ENCODE data around the gene UNKL.
"Not testable (repeated sequence)": the region's sequence is repeated elsewhere in the genome, so short reads cannot be mapped to it uniquely, and the experiment has no call there.

The UNKL gene

DNA sequence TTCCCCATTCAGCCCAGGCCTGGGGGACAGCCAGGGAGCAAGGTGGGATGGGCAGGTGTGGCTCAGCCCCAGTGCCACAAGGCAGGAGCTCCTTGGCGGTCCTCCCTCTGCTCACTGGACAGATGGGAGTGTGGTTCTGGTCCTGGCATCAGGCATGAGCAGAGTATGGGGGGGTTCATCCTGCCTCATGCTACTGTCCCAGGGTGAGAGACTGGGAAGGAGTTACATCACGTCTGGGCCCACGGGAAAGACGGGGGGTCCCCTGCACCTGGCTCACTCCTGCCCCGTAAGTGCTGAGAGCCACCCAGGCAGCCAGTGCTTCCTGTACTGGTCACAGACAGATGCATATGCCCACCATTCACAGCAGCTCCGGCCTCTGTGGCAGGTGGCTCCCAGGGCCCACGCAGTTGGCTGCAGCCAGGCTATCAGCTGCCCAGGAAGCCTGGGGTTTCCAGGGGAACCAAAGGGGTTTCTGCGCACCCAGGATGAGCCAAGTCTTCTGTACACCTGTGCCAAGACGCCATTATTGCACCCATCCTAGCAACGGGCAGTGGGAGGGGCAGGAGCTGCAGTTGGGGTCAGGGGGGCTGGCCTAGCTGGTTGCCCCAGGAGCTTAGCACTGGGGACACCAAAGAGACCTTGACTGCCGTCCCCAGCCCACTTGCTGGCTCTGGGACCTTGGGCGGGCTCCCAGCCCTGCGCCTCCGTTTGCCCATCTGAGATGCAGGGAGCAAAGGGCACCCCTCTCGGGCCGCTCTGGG lies 79.1 kb downstream of the UNKL start:
- no peak for DNase-seq

DNA sequence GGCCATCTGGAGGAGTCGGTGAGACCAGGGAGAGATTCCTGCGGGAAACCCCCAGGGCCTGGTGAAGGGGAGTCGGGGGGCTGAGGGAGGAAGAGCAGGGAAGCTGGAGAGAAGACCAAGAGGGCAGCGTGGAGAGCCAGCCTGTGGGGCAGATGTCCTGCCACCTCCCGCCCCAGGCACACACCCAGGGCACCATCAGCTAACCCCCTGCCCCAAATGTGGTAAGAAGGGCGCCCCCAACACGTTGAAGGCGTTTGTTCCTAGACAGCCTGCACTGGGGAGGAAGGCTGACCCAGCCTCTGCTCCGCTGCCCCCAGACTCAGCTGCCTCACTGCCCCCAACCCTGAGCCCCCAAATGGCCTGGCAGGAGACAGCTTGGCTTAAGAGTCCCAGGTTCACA lies 79.8 kb downstream of the UNKL start:
- DNase-seq = no peak

DNA sequence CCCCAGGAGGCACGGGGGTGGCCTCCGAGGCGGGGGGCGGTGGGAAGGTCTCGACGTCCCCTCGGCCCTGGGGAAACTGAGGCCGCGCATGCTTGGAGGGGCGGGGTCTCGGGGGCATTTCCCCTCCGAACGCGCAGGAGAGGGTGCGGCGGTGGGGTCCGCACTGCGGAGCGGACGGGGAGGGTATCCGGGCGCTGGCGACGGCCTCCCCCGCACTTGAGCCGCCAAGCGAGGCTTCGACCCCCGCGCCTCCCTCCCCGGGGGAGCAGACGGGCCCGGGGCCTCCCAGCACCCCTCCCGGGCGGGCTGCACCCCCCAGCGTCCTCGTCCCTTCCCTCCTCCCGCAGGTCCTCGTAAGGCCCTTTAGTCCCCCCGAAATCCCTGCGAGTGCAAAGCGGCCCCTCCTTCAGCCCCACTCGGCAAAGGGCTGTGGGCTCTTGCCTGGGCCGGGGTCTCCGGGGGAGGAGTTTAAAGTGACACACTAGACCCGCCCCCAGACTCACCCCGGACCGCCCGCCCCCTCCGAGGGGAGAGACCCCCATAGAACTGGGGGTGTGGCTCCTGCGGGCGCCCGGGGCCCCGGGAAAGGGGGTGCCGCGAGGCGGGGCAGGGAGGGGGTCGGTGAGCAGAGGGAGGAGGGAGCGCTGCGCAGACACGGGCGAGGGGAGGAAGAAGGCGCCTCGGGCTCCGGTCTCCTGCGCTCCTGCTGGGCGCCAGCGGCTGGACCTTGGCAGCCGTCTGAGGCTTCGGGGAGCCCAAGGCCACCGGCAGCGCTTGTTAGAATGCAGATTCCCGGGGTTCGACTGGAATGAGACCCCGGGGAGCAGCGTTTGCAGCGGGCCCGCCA lies 80.4 kb downstream of the UNKL start:
- DNase-seq = no peak

DNA sequence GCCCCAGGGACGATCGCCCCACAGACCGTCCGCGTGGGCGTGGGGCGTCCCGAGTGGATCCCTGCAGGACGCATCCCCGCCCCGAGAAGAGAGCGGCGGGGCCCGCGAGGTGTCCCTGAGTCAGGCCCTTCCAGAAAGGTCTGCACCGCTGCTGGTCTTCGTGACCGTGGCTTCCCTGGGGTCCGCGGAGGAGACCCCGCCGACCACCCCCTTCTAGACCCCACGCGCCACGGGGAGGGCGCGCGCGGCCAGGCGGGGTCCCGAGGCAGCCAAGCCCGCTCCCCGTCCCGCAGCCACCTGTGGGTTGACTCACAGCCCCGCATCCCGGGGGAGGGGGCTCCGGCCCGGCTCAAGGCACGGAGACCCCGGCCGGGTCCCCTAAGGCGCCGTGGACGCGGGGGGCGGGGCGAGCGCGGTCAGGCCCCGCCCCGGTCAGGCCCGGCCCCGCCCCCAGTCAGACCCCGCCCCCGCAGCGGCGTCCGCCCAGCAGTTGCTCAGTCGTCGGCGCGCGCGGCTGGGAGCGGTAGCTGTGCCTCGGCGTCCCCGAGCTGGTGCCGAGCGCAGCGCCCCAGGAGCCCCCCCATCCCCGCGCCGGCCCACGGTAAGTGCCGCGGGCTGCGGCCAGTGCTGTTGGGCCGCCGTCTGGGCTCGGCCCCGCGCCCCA lies 81.2 kb downstream of the UNKL start, which contains the start of gene BAIAP3:
Gene BAIAP3 (plus strand): TSS at position 497 of the 664 bp plus-strand sequence. CDS start 4,905 bp downstream, outside the sequence.
- DNase-seq = peak; percentile 54 to 59

DNA sequence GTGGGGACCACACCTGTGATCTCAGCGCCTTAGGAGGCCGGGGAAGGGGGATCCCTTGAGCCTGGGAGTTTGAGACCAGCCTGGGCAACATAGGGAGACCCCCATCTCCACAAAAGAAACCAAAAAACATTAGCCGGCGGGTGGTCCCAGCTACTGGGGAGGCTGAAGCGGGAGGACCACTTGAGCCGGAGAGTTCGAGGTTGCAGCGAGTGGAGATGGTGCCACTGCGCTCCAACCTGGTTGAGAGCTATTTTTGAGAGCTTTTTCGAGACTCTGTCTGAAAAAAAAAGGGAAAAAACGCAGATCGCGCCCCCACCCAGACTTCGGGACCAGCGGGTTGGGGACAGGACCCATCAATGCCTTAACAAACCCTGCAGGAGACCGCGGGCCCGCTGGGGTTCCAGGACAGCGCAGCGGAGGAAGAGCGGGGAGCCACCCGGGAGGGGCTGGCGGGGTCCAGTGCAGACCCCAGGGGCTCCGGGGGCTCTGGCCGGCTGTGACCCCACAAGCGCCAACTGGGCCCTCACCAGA lies 81.8 kb downstream of the UNKL start:
- DNase-seq = no peak

DNA sequence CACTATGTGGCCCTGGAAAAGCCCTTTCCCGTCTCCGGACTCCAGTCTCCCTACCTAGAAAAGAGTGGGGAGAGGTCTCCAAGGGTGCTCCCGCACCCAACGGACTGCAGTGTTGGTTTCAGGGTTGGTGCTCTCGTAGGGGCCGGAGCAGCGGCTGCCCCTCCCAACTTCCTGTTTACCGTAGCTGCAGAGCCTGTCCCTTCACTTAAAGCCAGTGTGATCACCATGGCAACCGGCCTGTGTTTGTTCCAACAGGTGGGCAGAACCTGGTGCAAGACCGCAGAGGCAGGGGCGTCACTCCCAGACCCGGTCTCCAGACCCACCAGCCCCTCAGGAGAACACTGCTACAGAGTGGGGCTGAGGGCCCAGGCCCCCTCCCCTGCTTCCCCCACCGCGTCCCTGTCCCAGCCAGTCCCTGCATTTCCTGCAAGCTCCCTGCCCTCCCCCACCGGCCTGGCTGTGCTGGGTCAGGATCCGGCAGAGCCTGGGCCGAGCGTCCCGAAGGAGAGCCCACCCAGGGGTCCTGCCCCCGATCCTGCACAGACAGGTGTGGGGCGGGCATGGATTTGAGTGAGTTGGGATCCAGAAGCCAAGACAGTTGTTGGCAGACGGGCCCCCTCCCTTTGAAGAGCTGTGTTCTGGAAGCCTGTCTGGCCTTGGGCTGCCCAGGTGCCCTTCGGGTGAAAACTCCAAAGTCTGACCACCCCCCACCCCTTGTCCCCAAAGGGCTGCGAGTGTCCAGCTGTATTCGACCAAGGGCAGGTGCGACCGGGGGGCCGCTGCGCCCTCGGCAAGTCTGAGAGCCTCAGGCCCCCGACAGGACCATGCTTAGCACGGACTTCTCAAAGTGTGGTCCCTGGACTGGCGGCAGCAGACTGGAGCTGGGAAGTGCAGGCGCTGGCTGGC lies 82.5 kb downstream of the UNKL start:
- peak; percentile 72 to 91 for DNase-seq

DNA sequence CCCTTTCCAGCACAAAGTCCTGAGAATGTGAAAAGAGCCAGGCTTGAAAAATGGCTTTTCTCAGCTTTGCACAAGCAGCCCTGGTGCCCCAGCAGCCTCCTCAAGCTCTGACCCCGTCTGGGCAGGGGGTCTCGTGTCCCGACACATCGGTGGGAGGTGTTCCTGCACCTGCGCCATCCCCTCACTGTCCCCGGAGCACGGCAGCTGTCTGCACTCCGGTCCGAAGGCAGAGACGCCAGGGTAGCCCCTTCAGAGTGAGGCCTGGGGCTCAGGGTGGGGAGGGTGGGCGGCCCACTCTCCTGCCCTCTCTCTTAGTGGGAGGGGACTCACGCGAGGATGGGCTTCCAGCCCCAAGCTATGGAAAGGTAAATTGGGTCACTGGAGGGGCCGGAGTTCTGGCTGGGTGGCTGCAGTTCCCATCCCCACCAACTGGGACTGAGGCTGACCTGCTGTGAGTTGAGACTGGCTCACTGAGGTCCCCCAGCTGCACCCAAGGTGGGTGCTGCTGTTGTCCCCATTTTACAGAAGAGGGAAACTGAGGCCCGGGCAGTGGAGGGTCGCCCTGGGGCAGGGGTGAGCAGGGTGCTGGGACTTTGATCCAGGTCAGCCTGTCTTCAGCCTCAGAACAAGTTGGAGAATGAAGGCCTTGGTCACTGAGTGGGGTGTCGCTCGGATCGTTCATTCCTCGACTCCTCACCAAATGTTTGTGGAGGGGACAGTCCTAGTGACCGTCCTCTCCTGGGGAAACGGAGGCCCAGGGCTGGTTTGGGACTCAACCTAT lies 83.4 kb downstream of the UNKL start:
- no peak for DNase-seq

DNA sequence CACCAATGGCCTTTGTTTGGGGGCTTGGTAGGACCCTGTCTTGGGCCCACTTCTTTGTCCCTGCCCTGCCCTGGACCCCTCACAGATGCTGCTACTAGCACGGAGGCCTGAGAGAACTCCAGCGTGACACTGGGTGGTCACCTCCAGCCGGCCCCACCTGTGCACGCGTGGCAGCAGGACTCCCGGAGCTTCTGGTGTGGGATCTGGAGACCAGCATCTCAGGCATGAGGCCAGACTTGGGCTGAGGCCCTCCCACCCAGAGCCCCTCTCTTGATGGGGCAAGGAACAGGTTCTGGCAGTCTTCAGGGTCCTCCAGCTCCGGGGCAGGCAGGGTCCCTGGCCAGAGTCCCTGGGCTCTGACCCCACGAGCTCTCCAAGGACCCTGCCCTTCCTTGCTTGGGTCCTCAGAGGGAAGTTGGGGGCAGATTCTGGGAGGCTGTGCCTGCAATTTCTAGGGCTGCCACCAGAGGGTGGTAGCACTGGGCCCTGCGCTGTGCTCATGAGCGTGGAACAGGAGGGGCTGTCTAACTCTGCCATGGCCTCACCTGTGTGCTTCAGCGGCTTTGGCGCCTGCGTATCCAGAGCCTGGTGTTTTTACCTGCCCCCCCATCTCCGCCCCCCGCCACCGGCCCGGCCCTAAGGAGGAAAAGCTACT lies 84.1 kb downstream of the UNKL start:
- DNase-seq = no peak

DNA sequence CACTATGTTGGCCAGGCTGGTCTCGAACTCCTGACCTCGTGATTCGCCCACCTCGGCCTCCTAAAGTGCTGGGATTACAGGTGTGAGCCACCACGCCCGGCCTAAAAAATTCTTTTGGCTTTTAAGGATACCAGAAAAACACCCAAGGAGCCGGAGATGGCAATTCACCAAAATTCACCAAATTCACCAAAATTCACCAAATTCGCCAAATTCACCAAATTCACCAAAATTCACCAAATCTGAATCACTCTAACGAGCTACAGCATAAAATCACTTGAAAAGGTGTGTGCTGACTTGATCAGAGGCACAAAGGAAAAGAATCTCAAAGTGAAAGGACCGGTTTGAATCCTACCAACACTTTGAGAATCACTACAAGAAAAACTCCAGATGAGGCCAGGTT lies 85.5 kb downstream of the UNKL start:
- not testable (repeated sequence) for DNase-seq

DNA sequence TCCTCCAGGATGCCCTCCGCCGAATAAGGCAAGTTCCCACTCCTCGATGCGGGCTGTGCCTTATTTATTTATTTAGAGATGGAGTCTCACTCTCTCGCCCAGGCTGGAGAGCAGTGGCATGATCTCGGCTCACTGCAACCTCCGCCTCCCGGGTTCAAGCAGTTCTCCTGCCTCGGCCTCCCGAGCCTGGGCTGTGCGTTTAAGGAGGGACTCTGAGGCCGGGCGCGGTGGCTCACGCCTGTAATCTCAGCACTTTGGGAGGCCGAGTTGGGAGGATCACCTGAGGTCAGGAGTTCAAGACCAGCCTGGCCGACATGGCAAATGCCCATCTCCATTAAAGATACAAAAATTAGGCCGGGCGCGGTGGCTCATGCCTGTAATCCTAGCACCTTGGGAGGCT lies 86.4 kb downstream of the UNKL start:
- not testable (repeated sequence) for DNase-seq

DNA sequence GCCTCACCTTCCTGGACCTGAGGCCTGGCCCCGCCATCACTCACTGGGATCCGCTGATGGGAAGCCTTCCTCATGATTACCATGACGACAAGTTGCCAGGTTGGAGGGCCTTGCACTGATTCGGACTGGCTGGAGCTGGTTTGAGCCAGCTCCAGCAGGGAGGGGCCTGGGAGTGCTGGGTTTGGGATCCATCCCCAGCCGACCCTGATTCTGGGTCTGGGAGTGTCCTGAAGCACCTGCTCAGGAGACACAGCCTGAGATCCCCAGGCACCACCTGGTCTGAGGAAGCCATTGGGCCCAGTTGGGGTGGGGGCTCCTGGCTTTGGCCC lies 86.9 kb downstream of the UNKL start:
- DNase-seq = no peak

DNA sequence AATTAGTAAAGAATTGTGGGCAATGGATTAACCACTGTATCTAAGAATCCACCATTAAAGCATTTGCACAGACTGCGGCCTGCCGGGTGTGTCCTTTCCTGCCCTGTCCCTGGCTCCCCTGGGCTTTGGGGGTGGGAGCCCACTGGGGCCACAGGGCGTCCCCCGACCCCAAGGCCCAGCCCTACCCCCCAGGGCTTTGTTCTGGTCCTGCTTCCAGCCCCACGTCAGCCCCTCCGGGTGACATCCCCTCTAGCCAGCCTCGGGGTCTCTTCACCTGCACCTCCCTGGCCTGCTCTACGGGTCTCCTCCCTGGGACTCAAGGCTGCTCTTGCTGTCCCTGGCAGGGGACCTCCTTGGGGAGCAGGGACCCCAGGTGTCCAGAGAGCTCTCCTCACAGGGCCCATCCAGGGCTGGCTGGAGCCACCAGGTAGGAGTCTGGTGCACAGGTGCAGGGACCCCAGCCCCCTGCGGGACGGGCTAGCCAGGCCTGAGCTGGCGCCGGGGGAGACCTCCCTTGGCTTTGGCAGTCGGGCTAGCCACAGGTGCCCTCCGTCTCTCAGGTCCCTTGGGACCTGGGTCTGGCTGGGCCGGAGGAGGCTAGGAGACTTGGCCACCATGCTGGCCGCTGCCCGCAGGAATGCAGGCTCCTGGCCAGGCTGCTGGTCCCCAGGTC lies 87.4 kb downstream of the UNKL start:
- no peak for DNase-seq

DNA sequence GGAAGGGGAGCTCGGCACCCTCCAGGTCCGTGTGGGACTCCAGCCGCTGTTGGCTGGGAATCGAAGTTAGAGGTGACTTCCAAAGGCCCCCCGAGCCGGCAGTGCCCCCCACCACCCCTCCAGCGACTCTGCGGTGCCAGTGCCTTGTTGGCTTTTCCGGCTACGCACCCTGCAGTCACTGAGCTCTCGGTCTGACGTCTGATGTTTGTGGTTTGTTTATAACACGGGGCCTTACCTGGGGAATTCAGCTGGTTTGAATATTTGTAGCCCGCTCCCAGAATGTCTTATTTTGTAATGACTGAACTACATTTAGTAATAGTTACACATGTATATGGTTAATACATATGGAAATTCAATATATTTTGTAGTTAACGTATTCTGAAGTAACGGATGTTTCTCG lies 88.1 kb downstream of the UNKL start:
- no peak for DNase-seq

DNA sequence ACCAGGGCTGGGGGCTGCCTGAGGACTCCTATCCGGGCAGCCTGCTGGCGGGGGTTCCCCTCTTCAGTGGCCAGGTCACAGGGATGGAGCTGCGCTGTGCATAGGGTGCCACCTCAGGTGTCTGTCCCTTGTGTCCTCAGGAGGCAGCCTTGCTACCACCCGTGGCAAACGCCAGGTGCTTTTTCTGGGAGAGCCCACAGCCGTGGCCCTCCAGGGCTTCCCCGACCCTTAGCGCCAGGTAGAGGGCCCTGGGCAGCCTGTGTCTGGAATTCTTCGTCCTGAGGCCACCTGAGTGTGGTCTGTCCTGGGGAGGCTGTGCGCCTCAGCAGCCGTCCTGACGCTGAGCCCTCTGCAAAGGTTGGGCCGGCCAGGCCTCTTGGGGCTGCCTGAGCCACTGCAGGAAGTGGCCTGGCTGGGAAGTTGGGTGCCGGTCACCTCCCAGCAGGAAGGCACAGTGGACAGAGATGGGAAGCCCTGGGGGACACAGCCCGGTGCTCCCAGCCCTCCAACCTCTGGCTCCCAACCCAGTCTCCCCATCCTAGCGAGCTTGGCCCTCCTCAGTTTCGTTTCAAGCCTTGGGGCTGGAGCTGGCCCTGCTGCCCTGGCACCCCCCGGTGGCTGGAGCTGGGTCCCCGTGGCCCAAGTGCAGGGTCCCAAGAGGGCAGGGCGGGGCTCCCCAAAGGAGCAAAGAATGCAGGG lies 88.7 kb downstream of the UNKL start:
- DNase-seq = no peak

DNA sequence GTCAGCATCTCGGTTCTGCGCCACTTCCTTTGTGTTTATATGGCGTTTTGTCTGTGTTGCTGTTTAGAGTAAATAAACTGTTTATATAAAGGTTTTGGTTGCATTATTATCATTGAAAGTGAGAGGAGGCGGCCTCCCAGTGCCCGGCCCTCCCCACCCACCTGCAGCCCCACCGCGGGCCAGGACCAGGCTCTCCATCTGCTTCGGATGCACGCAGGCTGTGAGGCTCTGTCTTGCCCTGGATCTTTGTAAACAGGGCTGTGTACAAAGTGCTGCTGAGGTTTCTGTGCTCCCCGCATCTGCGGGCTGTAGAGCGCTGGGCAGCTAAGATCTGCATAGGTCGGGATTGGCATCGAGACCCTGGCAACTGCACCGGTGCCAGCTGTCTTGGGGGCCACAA lies 89.2 kb downstream of the UNKL start:
- DNase-seq = no peak

DNA sequence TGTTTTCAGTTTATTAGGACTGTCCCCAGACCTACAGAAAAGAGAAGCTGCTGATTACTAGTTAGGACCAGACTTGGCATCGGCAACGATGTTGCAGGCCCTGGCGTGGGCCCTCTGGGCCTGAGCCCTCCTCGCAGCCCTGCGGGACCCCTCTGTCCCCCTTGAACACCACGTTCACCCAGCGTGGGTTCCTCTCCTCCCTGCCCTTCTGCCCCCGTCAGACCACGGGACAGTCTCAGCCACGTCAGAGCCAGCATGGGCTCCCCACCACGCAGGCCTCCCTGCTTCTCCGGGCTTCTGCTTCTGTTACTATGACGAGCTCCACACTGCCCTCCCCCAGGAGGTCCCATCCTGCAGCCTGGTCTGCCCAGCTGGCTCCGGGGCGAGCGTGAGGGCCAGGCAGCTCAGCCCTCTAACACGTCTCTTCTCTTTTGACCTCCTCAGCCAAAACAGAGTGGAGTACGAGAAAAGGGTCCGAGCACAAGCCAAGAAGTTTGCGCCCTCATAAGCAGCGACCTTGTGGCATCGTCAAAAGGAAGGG lies 90.1 kb downstream of the UNKL start:
- no peak for DNase-seq

DNA sequence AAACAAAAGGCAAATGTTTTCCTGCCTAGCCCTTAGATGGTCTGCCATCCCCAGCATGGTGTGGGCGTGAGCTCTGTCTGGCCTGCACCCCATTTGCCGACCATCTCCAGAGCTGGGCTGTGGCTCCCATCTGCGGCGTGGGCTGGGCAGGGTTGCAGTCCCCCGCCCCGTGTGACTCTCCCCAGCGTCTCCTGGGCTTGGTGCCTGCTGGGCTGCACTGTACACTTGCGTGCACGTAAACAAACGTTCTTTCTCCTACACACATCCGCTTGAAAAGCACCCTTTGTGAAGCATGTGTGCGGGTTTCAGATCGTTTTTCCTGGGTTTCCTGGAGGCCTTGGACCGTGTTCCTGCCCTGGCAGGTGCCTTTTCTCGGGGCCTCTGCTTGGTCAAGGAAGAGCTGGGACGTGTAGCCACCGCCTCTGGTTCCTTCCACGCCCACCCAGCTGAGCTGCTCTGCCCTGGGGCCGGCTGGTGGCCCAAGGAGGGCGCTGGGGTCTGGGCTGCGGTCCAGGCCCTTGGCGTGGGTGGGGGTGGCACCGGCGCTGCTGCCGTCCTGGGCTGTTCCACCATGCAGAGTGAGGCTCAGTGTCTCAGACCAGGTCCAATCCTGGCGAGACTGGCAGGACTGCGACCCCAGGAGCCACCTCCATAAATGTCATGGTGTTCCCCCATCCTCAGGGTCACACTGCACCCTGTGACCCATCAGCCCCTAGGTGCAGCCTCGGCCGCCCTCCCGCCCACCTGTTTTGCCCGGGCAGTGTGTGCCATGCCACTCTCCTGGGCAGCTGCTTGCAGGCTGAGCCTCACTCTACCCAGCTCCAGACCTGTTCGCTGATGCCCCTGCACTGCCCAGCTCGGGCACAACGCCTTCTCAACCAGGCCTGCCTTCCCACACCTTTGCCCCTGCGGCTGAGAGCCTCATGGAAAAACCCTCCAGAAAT lies 90.9 kb downstream of the UNKL start:
- no peak for DNase-seq

DNA sequence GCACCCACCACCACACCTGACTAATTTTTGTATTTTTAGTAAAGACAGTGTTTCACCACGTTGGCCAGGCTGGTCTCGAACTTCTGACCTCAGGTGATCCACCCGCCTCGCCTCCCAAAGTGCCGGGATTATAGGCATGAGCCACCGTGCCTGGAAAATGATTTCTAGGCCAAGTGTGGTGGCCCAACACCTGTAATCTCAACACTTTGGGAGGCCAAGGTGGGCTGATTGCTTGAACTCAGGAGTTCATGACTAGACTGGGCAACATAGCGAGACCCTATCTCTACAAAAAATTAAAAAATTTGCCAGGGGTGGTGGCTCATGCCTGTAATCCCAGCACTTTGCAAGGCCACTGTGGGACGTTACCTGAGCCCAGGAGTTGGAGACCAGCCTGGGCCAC lies 92.1 kb downstream of the UNKL start:
- DNase-seq = no peak
